Activated CD4-positive, CD25-positive, alpha-beta regulatory T cell treated with anti-CD3 and anti-CD28 coated beads, Interleukin-2, amount 50 U/mL, for 72 hours (primary cell): ENCODE results near the gene SCRT2.
"Not testable (repeated sequence)": the region's sequence is repeated elsewhere in the genome, so short reads cannot be mapped to it uniquely, and the experiment has no call there.

Source experiments
- DNase-seq: peaks from one replicate; pipeline ENCODE4 v3.0.0; 2021

Gene SCRT2

GRCh38 chr20:699811-700338 lies 24.3 kb upstream of the SCRT2 start:
- no peak for DNase-seq

GRCh38 chr20:699342-699741 lies 23.7 kb upstream of the SCRT2 start:
- DNase-seq = no peak

- no peak for DNase-seq
Observed at GRCh38 chr20:698276-698675, 22.7 kb upstream of the SCRT2 start.

- DNase-seq = no peak
Observed at GRCh38 chr20:697826-698225, 22.2 kb upstream of the SCRT2 start.

GRCh38 chr20:695165-695866 lies 19.7 kb upstream of the SCRT2 start:
- DNase-seq = no peak

GRCh38 chr20:694496-694895 lies 18.9 kb upstream of the SCRT2 start:
- DNase-seq = no peak

- not testable (repeated sequence) for DNase-seq
Observed at GRCh38 chr20:693786-694185, 18.2 kb upstream of the SCRT2 start.

- no peak for DNase-seq
Observed at GRCh38 chr20:692044-692443, 16.4 kb upstream of the SCRT2 start.

GRCh38 chr20:689947-690346 lies 14.3 kb upstream of the SCRT2 start:
- DNase-seq = no peak

GRCh38 chr20:689348-689747 lies 13.7 kb upstream of the SCRT2 start:
- DNase-seq = no peak

GRCh38 chr20:688809-689212 lies 13.2 kb upstream of the SCRT2 start:
- no peak for DNase-seq

GRCh38 chr20:687468-688203 lies 12.0 kb upstream of the SCRT2 start:
- DNase-seq = no peak

GRCh38 chr20:684676-685319 lies 9.2 kb upstream of the SCRT2 start:
- no peak for DNase-seq

- no peak for DNase-seq
Observed at GRCh38 chr20:682123-682522, 6.5 kb upstream of the SCRT2 start.

- no peak for DNase-seq
Observed at GRCh38 chr20:680638-681187, 5.1 kb upstream of the SCRT2 start.

- DNase-seq = no peak
Observed at GRCh38 chr20:677957-678356, 2.4 kb upstream of the SCRT2 start.

GRCh38 chr20:676967-677366 lies 1.4 kb upstream of the SCRT2 start:
- DNase-seq = no peak

- DNase-seq = no peak
Observed at GRCh38 chr20:676315-676937, 824 bp upstream of the SCRT2 start.

GRCh38 chr20:675033-675452 lies 559 bp downstream of the SCRT2 start:
- DNase-seq = no peak

GRCh38 chr20:673603-674001 lies 2.0 kb downstream of the SCRT2 start:
- no peak for DNase-seq

GRCh38 chr20:672963-673602 lies 2.5 kb downstream of the SCRT2 start:
- no peak for DNase-seq

GRCh38 chr20:671252-672030 lies 4.2 kb downstream of the SCRT2 start:
- no peak for DNase-seq
